ENCODE results near the gene KBTBD2.
"Not testable (repeated sequence)": the region's sequence is repeated elsewhere in the genome, so short reads cannot be mapped to it uniquely, and the experiment has no call there.

KBTBD2 gene

DNA sequence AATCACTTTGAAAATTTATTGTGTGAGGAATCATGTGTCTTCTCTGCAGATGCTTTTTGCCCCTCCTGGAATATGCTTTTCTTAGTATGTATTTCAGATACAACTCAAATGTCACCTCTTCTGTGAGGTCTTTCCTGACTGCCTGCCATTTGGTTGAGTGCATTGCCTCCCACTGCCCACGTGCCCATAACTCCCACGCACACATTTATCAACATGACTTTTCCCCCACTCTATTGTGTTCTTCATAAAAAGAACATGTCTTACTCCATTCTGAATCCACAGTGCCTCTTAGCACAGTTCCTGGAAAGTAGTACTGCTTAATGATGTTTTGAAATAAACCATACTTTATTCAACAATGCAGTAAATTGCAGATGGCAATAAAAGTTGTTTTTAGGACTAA lies 42.9 kb downstream of the KBTBD2 start:
- DNase-seq, result not testable (repeated sequence)

GRCh38 chr7:32846630-32847225 lies 44.8 kb downstream of the KBTBD2 start:
- peak; percentile 85 for DNase-seq

DNA sequence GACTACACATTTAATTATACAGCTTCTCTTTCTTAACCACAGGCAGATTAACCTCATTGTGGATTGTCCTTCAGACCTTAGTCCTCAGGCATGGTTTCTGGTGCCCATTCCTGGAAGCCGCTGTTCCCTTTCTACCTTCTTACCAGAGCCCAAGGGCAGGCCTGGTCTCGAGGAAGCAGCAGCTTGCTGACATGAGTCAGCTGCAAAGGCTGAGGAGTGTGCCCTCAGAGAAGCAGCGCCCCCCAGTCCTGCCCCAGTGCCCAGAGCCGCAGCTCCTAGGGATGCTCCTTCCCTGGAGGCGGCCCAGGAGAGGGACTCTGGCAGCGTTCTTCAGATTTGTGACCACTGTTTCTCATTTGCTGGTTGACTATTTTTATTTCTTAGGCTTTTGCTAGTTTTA lies 46.8 kb downstream of the KBTBD2 start:
- DNase-seq, result not testable (repeated sequence)

DNA sequence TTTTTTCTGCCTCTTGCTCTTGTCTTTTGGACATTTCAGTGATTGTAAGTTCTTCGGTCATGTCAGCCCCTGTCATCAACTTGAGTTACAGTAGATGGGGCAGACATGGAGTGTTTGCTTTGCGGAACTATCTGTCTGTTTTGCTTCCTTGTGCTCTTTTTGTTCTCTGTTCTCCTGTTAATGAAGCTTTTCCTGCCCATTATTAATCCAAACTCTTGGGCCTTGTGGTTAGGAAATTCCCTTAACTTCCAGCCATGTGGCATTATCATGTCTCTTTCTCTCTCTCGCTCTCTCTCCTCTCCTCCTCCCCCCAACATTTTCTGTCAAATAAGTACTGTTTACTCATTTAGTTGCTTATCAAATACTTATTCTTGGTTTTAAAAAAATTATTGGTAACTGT lies 47.8 kb downstream of the KBTBD2 start:
- not testable (repeated sequence) for DNase-seq

DNA sequence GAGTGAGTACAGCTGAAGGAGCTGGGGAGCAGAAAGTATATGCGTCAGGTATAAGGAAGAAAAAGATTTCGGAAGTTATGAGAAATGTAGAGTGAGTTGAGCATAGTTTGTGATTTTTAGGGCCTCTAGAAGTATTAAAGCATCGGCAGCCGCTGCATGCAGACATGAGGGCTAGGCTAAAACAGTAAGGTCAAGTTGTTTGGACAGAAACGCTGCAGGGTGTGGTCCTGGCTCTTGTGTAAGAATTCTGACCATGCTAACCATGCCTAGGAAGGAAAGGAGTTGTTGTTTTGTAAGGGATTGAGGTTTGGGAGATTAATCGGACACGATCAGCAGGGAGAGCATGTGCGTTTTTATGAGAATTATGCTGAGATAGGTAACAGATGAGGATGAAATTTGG lies 51.7 kb downstream of the KBTBD2 start:
- not testable (repeated sequence) for DNase-seq

DNA sequence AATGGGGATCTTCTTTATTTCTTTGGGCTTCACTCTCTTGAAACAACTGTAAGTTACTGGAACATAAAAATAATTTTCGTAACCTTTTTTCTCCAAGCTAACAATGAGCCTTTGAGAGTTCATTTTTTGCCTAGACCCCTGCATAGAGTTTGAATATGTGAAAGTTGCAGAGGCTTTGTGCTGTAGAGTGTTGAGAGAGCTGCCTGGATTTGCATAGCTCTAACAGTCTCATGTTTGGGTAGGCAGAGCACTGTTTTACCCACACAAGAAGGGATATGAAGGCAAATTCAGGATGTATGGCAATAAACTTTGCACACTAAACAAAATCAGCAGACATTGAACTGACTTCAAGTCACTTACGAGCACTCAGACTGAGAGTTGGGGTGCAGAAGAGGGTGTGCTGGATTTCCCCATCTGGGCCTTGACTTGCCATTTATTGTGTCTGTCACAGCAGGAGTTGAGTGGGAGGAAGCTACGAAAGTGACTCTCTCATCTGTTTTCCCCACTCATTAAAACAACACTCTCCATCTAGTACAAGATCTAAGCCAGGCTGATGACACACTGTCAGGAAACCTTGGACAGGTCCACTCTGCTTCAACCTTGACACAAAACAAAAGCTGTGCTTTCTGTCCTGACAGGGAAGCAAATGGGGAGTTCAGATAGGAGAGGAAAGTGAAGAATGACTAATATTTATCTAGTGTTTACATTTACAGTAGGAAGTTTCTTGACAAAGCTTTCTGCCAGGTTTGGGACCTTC lies 62.4 kb downstream of the KBTBD2 start:
- not testable (repeated sequence) for DNase-seq
